Measurements from ENCODE around the gene NEK10. TPM values are rescaled to one million over a fixed set of nuclear protein-coding genes. Genes with fewer than 3 reads are reported as not detected.
A peak's percentile ranks its signal among the peaks of the same experiment; 100 is the strongest.

Gene NEK10
- total RNA-seq, 1 experiment from 2014 or later = 1.2 TPM

DNA sequence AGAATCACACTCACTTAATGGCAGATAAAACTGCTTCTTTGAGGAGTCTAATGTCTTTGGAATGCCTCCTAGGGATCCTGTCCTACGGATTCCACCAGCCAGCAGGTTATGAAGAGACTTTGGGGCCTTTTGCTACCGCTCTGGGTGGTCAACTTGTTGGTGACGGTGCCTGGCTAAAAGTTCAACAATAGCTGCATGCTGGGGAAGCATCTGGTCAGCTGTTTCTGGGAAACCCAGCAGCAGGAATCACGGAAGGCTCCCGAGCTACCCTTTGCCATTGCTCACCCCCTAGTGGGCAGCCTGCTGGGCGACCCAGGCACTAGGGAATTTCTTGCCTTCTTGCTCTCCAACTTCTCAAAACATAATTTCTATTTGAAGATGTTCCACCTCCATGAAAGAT is 263.3 kb downstream of the NEK10 start:
- no peaks in the 10 kb centered on the region for H3K27me3 ChIP-seq (ENCODE audit: insufficient read depth, low read length)
- no peak overlapping the region for H3K9ac ChIP-seq (ENCODE audit: low read length)
- H3K9me2 ChIP-seq (ENCODE audit: insufficient read depth) = no peaks in the 10 kb centered on the region
- no peaks in the 10 kb centered on the region for H3K4me1 ChIP-seq (ENCODE audit: control insufficient read depth in 1 of 2, insufficient read depth in 2 of 2, low read length in 2 of 2)
- H3K9me3 ChIP-seq (ENCODE audit: control insufficient read depth in 1 of 2, insufficient read depth in 1 of 2, low read depth in 1 of 2, low read length in 2 of 2) = no peaks in the 10 kb centered on the region
- no peaks in the 10 kb centered on the region for H4K20me1 ChIP-seq (ENCODE audit: insufficient read depth)
- no peak overlapping the region for H3K4me2 ChIP-seq (ENCODE audit: low read length)
- H3K36me3 ChIP-seq (ENCODE audit: control insufficient read depth in 1 of 2, insufficient read depth in 2 of 2, low read length in 2 of 2) = no peaks in the 10 kb centered on the region
- no peaks in the 10 kb centered on the region for H3K79me2 ChIP-seq (ENCODE audit: insufficient read depth, low read length)
- intact Hi-C loops (cut with micrococcal nuclease) = no loop called here
- ChIA-PET RAD21 (ENCODE audit: low non-redundant PET in 1 of 2, low total read pairs in 2 of 2, uncharacterized antibody in 2 of 2, unreplicated experiment in 2 of 2) (no interaction called here), POLR2A (no interaction called here), CTCF (interaction anchor here (0.8 to 1.5 kb wide), 2 partner anchors 83 to 1202 kb away, joined by 3 read pairs; no protein-coding TSS in a partner anchor)
- H2AFZ ChIP-seq (ENCODE audit: low read depth, low read length, poor library complexity, severe bottlenecking) = no peak overlapping the region
- peak in 2 of 3 experiments; percentile 36 to 42; a peak in 3 of 6 replicates for TF ChIP-seq CTCF (IDR thresholded peaks at IDR 0.05 in 2 of 3, conservative IDR thresholded peaks at IDR 0.05 in 1 of 3; ENCODE audit: borderline replicate concordance in 1 of 3, insufficient read depth in 1 of 3, low read depth in 2 of 3, low read length in 2 of 3)
- TF ChIP-seq, protein P1, sequence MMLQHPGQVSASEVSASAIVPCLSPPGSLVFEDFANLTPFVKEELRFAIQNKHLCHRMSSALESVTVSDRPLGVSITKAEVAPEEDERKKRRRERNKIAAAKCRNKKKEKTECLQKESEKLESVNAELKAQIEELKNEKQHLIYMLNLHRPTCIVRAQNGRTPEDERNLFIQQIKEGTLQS (IDR thresholded peaks at IDR 0.05) = no peak
- no peak for TF ChIP-seq ELF1 (IDR thresholded peaks at IDR 0.05; ENCODE audit: borderline replicate concordance, low read depth)
- no peak for TF ChIP-seq ZFX (IDR thresholded peaks at IDR 0.05)
- no peak for TF ChIP-seq CEBPB (IDR thresholded peaks at IDR 0.05; ENCODE audit: low read depth)
- TF ChIP-seq REST (IDR thresholded peaks at IDR 0.05; ENCODE audit: low read depth) = no peak
- peak; percentile 39 for TF ChIP-seq RAD21 (IDR thresholded peaks at IDR 0.05; ENCODE audit: low read depth)
- H3K4me3 ChIP-seq (replicated peaks in 1 of 2; ENCODE audit: low read depth in 1 of 2, low read length in 2 of 2) = no peak overlapping the region
- ATAC-seq (peak; percentile 69), DNase-seq (ENCODE audit: low read depth, low spot score) (no peak)
- H3K27ac ChIP-seq (ENCODE audit: low read depth, low read length) = no peak overlapping the region
- BruUV-seq (replicated peaks) = no TSS peak
